ENCODE measurements around the gene PKNOX2.

Gene PKNOX2

GRCh38 chr11:125376117-125376516, 211.6 kb downstream of the PKNOX2 start:
- Histone ChIP-seq H3K9me3 (ENCODE audit: control insufficient read depth, insufficient read depth, low read length) (no peaks in the 10 kb centered on the region), H3K4me3 (ENCODE audit: low read length) (no peak overlapping the region), H3K79me2 (ENCODE audit: control insufficient read depth, low read length) (no peaks in the 10 kb centered on the region), H3K4me2 (ENCODE audit: low read length) (no peak overlapping the region), H3K9me2 (replicated peaks; ENCODE audit: control insufficient read depth, low read length) (no peaks in the 10 kb centered on the region), H4K20me1 (ENCODE audit: control insufficient read depth, insufficient read depth, low read depth, low read length) (no peaks in the 10 kb centered on the region), H3K27ac (ENCODE audit: low read depth, low read length) (no peak overlapping the region), H3K27me3 (ENCODE audit: control insufficient read depth, low read length) (peaks cover 14% of the 10 kb centered on the region), H3K4me1 (ENCODE audit: control insufficient read depth, low read length) (no peaks in the 10 kb centered on the region), H3F3A (ENCODE audit: control insufficient read depth, insufficient read depth) (no peaks in the 10 kb centered on the region), H3K36me3 (ENCODE audit: control insufficient read depth, low read length) (no peaks in the 10 kb centered on the region)
- TF ChIP-seq CTCF (IDR thresholded peaks at IDR 0.05; ENCODE audit: low read depth, low read length, poor library complexity, severe bottlenecking) = no peak
- no peak for TF ChIP-seq EZH2phosphoT487 (IDR thresholded peaks at IDR 0.05; ENCODE audit: borderline replicate concordance, low read length)

GRCh38 chr11:125376856-125377255, 212.3 kb downstream of the PKNOX2 start:
- Histone ChIP-seq H4K20me1 (ENCODE audit: control insufficient read depth, insufficient read depth, low read depth, low read length) (no peaks in the 10 kb centered on the region), H3K27me3 (ENCODE audit: control insufficient read depth, low read length) (peaks cover 8% of the 10 kb centered on the region), H3K27ac (ENCODE audit: low read depth, low read length) (no peak overlapping the region), H3K79me2 (ENCODE audit: control insufficient read depth, low read length) (no peaks in the 10 kb centered on the region), H3F3A (ENCODE audit: control insufficient read depth, insufficient read depth) (no peaks in the 10 kb centered on the region), H3K4me1 (ENCODE audit: control insufficient read depth, low read length) (no peaks in the 10 kb centered on the region), H3K36me3 (ENCODE audit: control insufficient read depth, low read length) (no peaks in the 10 kb centered on the region), H3K9me3 (ENCODE audit: control insufficient read depth, insufficient read depth, low read length) (no peaks in the 10 kb centered on the region), H3K4me3 (ENCODE audit: low read length) (no peak overlapping the region), H3K4me2 (ENCODE audit: low read length) (no peak overlapping the region), H3K9me2 (replicated peaks; ENCODE audit: control insufficient read depth, low read length) (no peaks in the 10 kb centered on the region)
- TF ChIP-seq CTCF (IDR thresholded peaks at IDR 0.05; ENCODE audit: low read depth, low read length, poor library complexity, severe bottlenecking) (no peak), EZH2phosphoT487 (IDR thresholded peaks at IDR 0.05; ENCODE audit: borderline replicate concordance, low read length) (no peak)

GRCh38 chr11:125378083-125378482, 213.5 kb downstream of the PKNOX2 start:
- no peaks in the 10 kb centered on the region for H3K79me2 ChIP-seq (ENCODE audit: control insufficient read depth, low read length)

More at GRCh38 chr11:125378083-125378482, 213.5 kb downstream of the PKNOX2 start:
- Histone ChIP-seq H3K9me2 (replicated peaks; ENCODE audit: control insufficient read depth, low read length) (no peaks in the 10 kb centered on the region), H3K9me3 (ENCODE audit: control insufficient read depth, insufficient read depth, low read length) (no peaks in the 10 kb centered on the region), H3K27ac (ENCODE audit: low read depth, low read length) (no peak overlapping the region), H3K4me2 (ENCODE audit: low read length) (no peak overlapping the region), H3K27me3 (ENCODE audit: control insufficient read depth, low read length) (peaks cover 4% of the 10 kb centered on the region; the same call in 1 of the 2 replicates), H3K36me3 (ENCODE audit: control insufficient read depth, low read length) (no peaks in the 10 kb centered on the region), H3K4me3 (ENCODE audit: low read length) (no peak overlapping the region), H3K4me1 (ENCODE audit: control insufficient read depth, low read length) (no peaks in the 10 kb centered on the region), H4K20me1 (ENCODE audit: control insufficient read depth, insufficient read depth, low read depth, low read length) (no peaks in the 10 kb centered on the region), H3F3A (ENCODE audit: control insufficient read depth, insufficient read depth) (no peaks in the 10 kb centered on the region)
- TF ChIP-seq EZH2phosphoT487 (IDR thresholded peaks at IDR 0.05; ENCODE audit: borderline replicate concordance, low read length) = no peak
- TF ChIP-seq CTCF (IDR thresholded peaks at IDR 0.05; ENCODE audit: low read depth, low read length, poor library complexity, severe bottlenecking) = no peak

Data from DOHH2 (cell line).